H1 (cell line): Measurements from ENCODE around the gene DDIAS. TPM values are rescaled to one million over a fixed set of nuclear protein-coding genes. Genes with fewer than 3 reads are reported as not detected.

Source experiments
- BRCA1 ChIP-seq: IDR thresholded peaks from 2 replicates; pipeline ENCODE4 v1.6.1; 2012; ENCODE audit warnings: low read depth, low read length, improper control_type of control experiment
- KDM4A ChIP-seq: IDR thresholded peaks from one replicate; pipeline ENCODE4 v1.7.1; 2012; ENCODE audit warnings: low read depth, mild to moderate bottlenecking, moderate library complexity, low read length, inconsistent platforms; ENCODE audit not compliant: severe bottlenecking
- KDM5A ChIP-seq: fragments of 200-600 bp; IDR thresholded peaks from 2 replicates; pipeline ENCODE4 v1.7.1; 2012; ENCODE audit warnings: mild to moderate bottlenecking, low read length, inconsistent platforms, mixed read lengths
- POU5F1 ChIP-seq: IDR thresholded peaks from 2 replicates; pipeline ENCODE4 v1.6.1; 2011; ENCODE audit warnings: low read depth, mild to moderate bottlenecking, low read length, moderate library complexity
- YY1 ChIP-seq: IDR thresholded peaks from 2 replicates; pipeline ENCODE4 v1.6.1; 2011; ENCODE audit warnings: low read depth, mild to moderate bottlenecking, low read length
- ZNF274 ChIP-seq: IDR thresholded peaks from 2 replicates; pipeline ENCODE4 v1.7.0; 2012; ENCODE audit warnings: low read length, borderline replicate concordance; ENCODE audit errors: extremely low read depth
- polyA plus RNA-seq, 7 experiments: library from polyadenylated mRNA; depleted of rRNA in 3 of 7; stranded (reverse) in 5 of 7; unstranded in 2 of 7; fragments of >200 nt in 5 of 7; fragments of 200-250 nt in 2 of 7; gene quantifications; 1 replicate in 5 of 7; 2 replicates in 1 of 7; 4 replicates in 1 of 7; pipeline versions ENCODE4 v1.2.1 to v1.2.3, GENCODE V29; 2011 to 2013; ENCODE audit warnings: missing spikeins in 2 of 7, mixed read lengths in 2 of 7
- total RNA-seq: library from RNA; stranded (reverse); fragmentation: NEBNext Ultra II Directional; extraction: Animal tissue kit (Norgen Biotek cat#: 25700); gene quantifications from 2 replicates; pipeline ENCODE4 v1.2.1, GENCODE V29; 2021
- TF ChIP-seq, protein P1 (sequence below): IDR thresholded peaks from 2 replicates; pipeline ENCODE4 v1.6.1; 2011; ENCODE audit warnings: low read length, improper control_type of control experiment

The DDIAS gene
- total and polyA plus RNA-seq, 2 of the 8 experiments (the other 6 are each of a cell fraction or from before 2014, with no cell fraction given) = 11.6 to 25.7 TPM

DNA sequence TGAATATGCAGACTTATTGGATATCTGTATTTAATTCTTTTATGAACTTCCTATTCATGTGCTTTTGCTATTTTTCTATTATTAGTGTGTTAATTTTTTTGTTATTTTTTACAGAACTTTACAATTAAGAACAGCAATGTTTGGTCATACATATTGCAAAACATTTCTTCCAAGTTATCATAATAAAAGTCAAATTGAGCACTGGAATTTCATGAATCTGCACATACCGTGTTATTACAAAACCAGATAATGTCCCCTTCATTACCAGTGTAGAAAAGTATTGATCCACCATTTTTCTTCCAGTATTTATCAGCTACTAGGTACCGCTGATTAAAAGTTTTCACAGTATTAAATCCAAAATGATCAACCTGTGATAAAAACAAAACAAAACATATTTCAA is 41.8 kb upstream of the DDIAS start (continued):
- TF ChIP-seq, protein P1, sequence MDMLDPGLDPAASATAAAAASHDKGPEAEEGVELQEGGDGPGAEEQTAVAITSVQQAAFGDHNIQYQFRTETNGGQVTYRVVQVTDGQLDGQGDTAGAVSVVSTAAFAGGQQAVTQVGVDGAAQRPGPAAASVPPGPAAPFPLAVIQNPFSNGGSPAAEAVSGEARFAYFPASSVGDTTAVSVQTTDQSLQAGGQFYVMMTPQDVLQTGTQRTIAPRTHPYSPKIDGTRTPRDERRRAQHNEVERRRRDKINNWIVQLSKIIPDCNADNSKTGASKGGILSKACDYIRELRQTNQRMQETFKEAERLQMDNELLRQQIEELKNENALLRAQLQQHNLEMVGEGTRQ = no peak
- TF ChIP-seq BRCA1 (no peak), YY1 (no peak), ZNF274 (no peak), KDM4A (no peak), POU5F1 (no peak), KDM5A (no peak)
